HG03469 (cell line): ENCODE results near the gene THOC2.
A peak's percentile ranks its signal among the peaks of the same experiment; 100 is the strongest.
"Not testable (repeated sequence)": the region's sequence is repeated elsewhere in the genome, so short reads cannot be mapped to it uniquely, and the experiment has no call there.

ENCODE experiments used
- ATAC-seq: cut with Tn5 transposase; IDR thresholded peaks from one replicate; pipeline ENCODE4 v1.9.1; 2021; ENCODE audit warnings: mild to moderate bottlenecking, moderate library complexity, moderate number of reproducible peaks; ENCODE audit not compliant: unreplicated experiment

The THOC2 gene

DNA sequence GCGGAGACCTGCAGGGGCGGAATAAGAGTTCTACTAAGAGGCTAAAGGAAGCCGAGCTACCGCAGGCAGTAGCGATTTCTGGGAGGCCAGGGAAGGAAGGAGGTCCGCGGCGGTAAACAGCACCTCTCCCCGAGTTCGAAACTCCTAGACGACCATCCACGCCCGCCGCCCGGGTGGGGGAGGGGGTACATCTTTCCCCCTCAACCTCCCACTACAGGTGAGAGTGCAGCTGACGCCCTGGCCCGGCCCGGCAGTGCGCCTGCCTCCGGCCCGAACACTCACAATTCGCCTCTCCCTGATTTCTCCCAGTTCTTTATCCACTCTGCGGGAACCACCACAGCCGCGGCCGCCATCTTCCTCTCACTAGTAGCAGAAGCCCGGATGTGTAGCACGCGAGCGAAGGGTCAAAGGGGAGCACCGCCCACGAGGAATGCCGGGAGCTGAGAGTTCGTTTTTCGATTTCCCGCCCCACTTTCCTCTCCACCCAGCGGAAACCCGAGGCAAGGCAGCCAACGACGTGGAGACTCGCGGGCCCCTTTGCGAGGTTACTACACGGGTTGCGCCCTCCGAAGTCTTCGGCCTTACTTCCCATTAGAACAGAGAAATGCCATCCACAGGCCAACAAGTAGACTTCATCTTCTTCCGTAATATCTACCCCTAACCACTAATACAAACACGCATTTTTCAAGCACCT is at the start of gene THOC2:
Gene THOC2, minus strand, starts transcription at position 383 of the 694 bp plus-strand sequence. Its CDS starts 30 bp downstream, at position 353.
- peak; percentile 73 for ATAC-seq

DNA sequence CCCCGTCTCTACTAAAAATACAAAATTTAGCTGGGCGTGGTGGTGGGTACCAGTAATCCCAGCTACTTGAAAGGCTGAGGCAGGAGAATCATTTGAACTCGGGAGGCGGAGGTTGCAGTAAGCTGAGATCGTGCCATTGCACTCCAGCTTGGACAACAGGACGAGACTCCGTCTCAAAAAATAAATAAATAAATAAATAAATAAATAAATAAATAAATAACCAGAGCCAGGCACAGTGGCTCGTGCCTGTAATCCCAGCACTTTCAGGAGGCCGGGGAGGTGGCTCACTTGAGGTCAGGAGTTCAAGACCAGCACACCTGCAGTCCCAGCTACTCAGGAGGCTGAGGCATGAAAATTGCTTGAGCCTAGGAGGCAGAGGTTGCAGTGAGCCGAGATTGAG is 48.9 kb upstream of the THOC2 start:
- ATAC-seq: not testable (repeated sequence)

DNA sequence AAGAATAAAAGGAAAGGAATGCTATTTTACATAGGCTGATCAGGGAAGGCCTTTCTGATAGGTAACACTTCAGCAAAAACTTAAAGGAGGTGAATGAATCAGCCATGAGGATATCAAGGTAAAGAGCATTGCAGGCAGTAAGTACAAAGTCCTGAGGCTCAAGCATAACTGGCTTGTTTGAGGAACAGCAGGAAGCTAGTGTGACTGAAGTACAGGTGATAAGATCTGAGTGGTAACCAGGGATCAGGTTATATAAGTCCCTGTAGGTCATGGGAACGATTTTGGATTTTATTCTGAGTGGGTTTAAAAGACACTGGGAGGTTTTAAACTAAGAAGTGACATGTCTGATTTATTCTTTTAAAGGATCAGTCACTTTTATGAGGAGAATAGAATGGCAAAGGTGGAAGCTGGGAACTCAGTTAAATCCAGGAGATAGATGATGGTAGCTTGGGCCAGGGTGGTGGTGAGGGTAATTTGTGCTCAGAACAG is 47.1 kb upstream of the THOC2 start:
- no peak for ATAC-seq

GRCh38 chrX:123773258-123773988 is 40.6 kb upstream of the THOC2 start:
- no peak for ATAC-seq

DNA sequence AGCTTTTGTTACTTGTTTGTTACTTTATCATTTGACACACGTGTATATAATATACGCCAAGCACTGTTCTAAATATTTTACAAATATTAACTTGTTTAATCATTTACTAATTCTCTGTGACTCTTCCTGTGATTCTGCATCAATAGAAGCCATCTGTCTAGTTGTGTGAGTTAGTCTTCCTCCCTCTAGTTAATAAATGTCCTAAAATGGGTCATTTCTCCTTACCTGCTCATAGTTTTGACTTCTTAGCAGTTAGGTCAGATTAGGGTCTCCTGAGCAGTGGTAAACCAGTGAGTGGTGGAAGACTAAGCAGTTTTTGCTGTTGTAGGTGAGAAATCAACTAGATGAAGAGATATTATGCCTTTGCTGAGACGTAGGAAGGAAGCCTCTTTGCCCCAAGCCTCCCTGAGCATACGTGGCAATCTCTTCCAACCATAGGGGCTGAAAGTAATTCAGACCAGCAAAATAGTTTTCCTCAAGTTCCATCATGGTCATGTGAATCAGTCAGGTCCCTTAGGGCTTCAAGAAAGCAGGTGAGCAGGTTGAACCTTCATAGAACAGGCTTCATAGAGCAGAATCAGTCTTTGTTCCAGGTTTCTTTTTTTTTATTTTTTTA is 38.7 kb upstream of the THOC2 start:
- ATAC-seq: peak; percentile 50

DNA sequence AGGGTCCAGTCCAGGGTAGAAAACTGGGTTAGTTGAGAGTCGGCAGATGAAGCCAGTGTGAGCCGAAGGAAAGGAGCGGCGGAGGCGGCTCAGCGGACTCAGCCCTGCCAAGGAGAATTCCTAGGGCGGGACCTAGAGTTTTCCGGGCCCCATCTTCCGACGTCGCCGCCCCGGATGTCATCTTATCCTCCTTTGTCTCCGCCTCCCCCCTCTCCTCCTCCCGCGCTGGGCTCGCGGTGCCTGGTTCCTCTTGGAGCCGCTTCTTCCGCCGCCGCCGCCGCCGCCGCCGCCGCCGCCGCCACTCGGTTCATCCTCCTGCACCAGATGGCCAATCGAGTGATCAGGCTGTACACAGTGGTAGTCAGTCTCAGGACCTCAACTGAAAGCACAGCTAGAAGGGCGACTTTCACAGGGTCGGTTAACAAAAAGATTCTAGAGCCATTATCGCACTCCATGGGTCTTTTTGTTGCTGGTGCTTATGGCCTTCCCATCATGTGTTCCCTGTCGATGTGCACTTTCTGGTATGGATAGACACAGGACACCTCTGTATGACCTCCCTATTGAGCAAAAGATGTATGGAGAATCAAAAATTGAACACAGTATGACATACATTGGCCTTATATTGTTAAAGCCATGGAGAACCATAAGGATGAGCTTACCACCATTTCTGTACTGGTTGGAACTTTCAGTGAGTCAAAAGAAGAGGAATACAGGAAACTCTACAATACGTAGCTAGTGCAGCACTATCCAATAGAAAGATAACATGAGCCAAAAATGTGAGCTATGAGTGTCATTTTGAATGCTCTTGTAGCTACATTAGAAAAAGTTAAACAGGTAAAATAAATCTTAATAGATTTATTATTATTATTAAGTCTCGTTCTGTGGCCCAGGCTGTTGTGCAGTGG is 32.4 kb upstream of the THOC2 start:
- peak; percentile 54 for ATAC-seq

- not testable (repeated sequence) for ATAC-seq
Measured at GRCh38 chrX:123759849-123760248, 27.0 kb upstream of the THOC2 start.

DNA sequence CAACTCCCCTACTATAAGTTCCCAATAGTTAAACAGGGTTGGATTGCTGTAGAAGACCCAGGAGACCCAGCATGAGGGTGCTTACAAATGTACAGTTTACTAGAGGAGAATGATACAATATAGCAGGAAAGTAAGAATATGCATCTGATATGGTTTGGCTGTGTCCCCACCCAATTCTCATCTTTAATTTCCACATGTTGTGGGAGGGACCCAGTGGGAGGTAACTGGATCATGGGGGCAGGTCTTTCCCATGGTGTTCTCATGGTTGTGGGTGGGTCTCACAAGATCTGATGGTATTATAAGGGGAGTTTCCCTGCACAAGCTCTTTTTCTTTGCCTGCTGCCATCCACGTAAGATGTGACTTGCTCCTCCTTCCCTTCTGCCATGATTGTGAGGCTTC is 24.9 kb upstream of the THOC2 start:
- ATAC-seq: not testable (repeated sequence)

DNA sequence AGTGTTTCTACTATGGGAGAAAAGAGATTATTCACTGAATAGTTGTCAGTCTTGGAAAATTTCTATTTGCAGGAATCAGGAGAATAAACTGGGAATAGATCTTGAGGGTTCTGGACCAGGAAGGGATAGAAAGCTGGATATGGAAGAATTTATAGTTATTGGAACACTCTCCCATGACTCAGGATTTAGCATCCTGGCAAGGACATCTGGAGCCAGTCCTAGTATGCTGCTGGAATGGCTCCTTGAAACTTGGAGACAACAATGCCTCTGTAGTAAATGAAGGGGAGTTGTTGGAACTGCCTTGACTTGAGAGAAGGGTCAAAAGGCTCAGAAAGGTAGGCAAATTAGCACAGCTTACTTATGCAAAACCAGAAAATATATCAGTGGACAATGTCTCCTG is 23.5 kb upstream of the THOC2 start:
- ATAC-seq: no peak

DNA sequence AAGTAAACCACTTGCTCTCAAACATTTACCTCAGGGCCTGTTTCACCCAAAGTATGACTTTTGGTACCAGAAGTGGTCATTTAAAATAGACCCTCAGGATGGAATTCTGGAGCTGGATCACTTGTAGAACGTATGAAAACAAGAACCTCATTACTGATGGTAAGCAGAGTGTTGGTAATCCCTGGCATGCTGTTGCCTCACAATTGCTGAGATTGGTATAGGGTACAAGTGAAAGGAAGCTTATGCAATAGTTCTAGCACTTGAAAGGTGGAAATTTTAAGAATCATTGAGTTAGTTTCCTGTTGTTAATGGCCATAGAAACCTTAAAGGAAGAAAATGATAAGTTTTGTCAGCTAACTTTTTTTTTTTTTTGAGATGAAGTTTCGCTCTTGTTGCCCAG is 22.3 kb upstream of the THOC2 start:
- ATAC-seq: no peak

DNA sequence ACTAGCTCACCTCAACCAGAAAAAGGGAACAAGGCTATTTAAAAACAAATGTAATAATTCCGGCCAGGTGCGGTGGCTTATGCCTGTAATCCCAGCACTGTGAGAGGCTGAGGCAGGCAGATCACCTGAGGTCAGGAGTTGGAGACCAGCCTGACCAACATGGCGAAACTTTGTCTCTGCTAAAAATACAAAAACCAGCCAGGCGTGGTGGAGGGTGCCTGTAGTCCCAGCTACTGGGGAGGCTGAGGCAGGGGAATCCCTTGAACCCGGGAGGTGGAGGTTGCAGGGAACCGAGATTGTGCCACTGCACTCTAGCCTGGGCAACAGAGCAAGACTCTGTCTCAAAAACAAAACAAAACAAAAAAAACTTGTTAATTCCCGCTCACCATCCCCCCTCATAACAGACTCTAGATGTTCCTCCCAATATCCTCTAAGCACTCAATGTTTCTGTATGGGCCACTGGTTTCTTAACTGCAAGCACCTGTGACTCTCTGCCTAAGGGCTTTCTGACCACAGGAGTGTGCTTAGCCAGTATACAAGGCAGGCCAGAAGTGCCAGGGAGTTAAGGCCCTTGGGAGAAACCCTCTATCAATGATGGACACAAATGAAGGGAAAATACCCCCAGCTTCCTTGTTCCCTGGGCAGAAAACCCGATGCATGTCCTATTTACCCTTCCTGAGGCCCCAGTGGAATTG is 21.0 kb upstream of the THOC2 start:
- ATAC-seq: no peak

DNA sequence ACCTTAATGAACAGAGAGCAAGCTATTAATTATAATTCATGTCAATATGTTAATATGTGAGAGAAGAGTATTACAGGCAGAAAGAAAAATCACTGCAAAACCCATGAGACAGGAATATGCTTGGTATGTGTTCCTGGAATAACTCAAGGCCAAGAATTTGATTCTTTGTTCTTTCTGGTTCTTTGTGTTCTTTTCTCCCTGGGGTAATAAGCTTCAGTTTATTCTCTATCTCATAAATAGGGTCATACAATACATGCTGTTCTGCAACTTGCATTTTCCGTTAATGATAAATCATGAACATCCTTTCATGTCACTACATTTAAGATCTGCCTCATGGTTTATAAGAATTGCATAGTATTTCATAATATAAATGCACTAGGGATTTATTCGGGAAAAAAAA is 16.8 kb upstream of the THOC2 start:
- no peak for ATAC-seq

GRCh38 chrX:123745511-123745910 is 12.7 kb upstream of the THOC2 start:
- ATAC-seq: no peak

- no peak for ATAC-seq
Measured at GRCh38 chrX:123743312-123743711, 10.5 kb upstream of the THOC2 start.

DNA sequence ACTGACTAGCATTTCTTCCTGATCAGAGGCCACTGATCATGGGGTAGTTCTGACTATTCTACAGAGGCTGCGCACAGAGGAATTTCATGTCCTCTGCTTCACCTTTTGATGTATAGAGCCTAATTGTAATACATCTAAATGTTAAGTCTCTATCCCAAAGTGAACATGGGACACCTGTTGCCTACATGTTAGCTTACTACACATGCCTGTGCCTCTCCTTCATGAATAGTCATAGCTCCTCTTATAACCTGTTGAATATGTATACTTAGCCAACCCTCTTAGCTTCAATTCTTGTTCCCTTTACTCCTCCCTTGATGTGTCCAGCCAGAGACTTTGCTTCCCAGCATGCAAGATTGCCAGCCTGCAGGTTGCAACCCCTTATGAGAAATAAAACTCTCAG is 9.6 kb upstream of the THOC2 start:
- no peak for ATAC-seq

- no peak for ATAC-seq
Measured at GRCh38 chrX:123740536-123740935, 7.7 kb upstream of the THOC2 start.

GRCh38 chrX:123740006-123740405 is 7.2 kb upstream of the THOC2 start:
- no peak for ATAC-seq

DNA sequence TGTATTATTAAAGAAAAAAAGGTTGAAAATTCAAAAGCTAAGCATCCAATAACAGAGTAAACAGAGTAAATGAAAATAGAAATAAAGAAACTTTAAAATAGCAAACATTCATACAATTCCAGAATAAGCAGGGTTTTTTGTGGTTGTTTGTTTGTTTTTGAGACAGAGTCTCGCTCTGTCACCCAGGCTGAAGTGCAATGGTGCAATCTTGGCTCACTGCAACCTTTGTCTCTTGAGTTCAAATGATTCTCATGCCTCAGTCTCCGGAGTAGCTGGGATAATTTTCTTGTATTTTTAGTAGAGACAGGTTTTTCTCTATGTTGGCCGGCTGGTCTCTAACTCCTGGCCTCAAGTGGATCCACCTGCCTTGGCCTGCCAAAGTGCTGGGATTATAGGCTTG is 6.6 kb upstream of the THOC2 start:
- ATAC-seq: no peak

GRCh38 chrX:123738378-123738940 is 5.6 kb upstream of the THOC2 start:
- no peak for ATAC-seq
